Astrocyte of the cerebellum (primary cell): ENCODE data around the gene ZACN.
A peak's percentile ranks its signal among the peaks of the same experiment; 100 is the strongest.

Experiments
- DNase-seq: peaks from one replicate; pipeline ENCODE4 v3.0.0-alpha.2; 2011; ENCODE audit warnings: low read depth
- H3K4me3 ChIP-seq: 2 replicates; pipeline ENCODE4 v1.5.1; 2011; ENCODE audit warnings: mild to moderate bottlenecking, low read depth, low read length, moderate library complexity
- CTCF ChIP-seq: IDR thresholded peaks from 2 replicates; pipeline ENCODE4 v1.5.1; 2012; ENCODE audit warnings: low read length, low read depth, moderate library complexity, mild to moderate bottlenecking; ENCODE audit errors: missing control alignments
- in situ Hi-C: cut with HindIII; loops from 2 replicates; pipeline ENCODE4 v1.10.0; 2017; ENCODE audit warnings: low sequenced_read_pairs

The ZACN gene

GRCh38 chr17:76094046-76094445 lies 15.1 kb downstream of the ZACN start:
- TF ChIP-seq CTCF, result no peak

GRCh38 chr17:76095943-76096342 lies 17.0 kb downstream of the ZACN start:
- no peak for TF ChIP-seq CTCF
- H3K4me3 ChIP-seq, result no peak overlapping the region
- no peak for DNase-seq
- in situ Hi-C loops, result no loop called here

More at GRCh38 chr17:76094046-76094445, 15.1 kb downstream of the ZACN start:
- in situ Hi-C loops, result no loop called here
- H3K4me3 ChIP-seq, result no peak overlapping the region
- no peak for DNase-seq

GRCh38 chr17:76097716-76098295 lies 18.8 kb downstream of the ZACN start:
- DNase-seq, result no peak
- no peak for TF ChIP-seq CTCF
- in situ Hi-C loops, result no loop called here
- H3K4me3 ChIP-seq, result no peak overlapping the region

GRCh38 chr17:76102944-76103273 lies 23.9 kb downstream of the ZACN start:
- TF ChIP-seq CTCF, result no peak
- in situ Hi-C loops, result no loop called here
- DNase-seq, result no peak
- peak overlapping the region; percentile 70 for H3K4me3 ChIP-seq

- DNase-seq, result peak; percentile 73
- peak; percentile 11 for TF ChIP-seq CTCF
- in situ Hi-C loops, result no loop called here
- peak within 1 kb of the TSS; percentile 70 for H3K4me3 ChIP-seq
Observed at GRCh38 chr17:76103274-76104139, 24.5 kb downstream of the ZACN start, which contains the start of gene EXOC7. Gene EXOC7, minus strand, starts transcription at chr17:76103787. Its CDS starts 95 bp downstream, at chr17:76103692.

GRCh38 chr17:76104140-76104895 lies 25.3 kb downstream of the ZACN start:
- in situ Hi-C loops, result no loop called here
- H3K4me3 ChIP-seq, result peak overlapping the region; percentile 70
- no peak for DNase-seq

More at GRCh38 chr17:76104140-76104895, 25.3 kb downstream of the ZACN start:
- TF ChIP-seq CTCF, result no peak
